HUES64 (cell line): ENCODE results near the gene ST3GAL4.

ENCODE experiments used
- H3K27ac ChIP-seq: 2 replicates; pipeline ENCODE4 v1.7.0; 2013; ENCODE audit warnings: low read depth, low read length, inconsistent platforms
- H3K27me3 ChIP-seq: 2 replicates; pipeline ENCODE4 v1.6.1; 2013; ENCODE audit warnings: mild to moderate bottlenecking, low read length; ENCODE audit not compliant: insufficient read depth
- H3K36me3 ChIP-seq: 2 replicates; pipeline ENCODE4 v1.6.1; 2013; ENCODE audit warnings: mild to moderate bottlenecking, low read length; ENCODE audit not compliant: insufficient read depth
- H3K4me1 ChIP-seq: 2 replicates; pipeline ENCODE4 v1.6.1; 2013; ENCODE audit warnings: mild to moderate bottlenecking, low read length, moderate library complexity; ENCODE audit not compliant: insufficient read depth
- H3K4me3 ChIP-seq: 2 replicates; pipeline ENCODE4 v1.5.1; 2013; ENCODE audit warnings: mild to moderate bottlenecking, low read length, moderate library complexity
- H3K9ac ChIP-seq: 2 replicates; pipeline ENCODE4 v1.6.1; 2013; ENCODE audit warnings: mild to moderate bottlenecking, low read depth, low read length
- H3K9me3 ChIP-seq: 2 replicates; pipeline ENCODE4 v1.6.1; 2013; ENCODE audit warnings: low read depth, low read length; ENCODE audit not compliant: insufficient read depth
- WGBS: fragments of 150-250, 120-280 bp; methylation state at CpG from one replicate; pipeline ENCODE4 v1.1.7; 2013; ENCODE audit warnings: missing lambda C conversion rate; 5-methylcytosine and 5-hydroxymethylcytosine counted together

Gene ST3GAL4

DNA sequence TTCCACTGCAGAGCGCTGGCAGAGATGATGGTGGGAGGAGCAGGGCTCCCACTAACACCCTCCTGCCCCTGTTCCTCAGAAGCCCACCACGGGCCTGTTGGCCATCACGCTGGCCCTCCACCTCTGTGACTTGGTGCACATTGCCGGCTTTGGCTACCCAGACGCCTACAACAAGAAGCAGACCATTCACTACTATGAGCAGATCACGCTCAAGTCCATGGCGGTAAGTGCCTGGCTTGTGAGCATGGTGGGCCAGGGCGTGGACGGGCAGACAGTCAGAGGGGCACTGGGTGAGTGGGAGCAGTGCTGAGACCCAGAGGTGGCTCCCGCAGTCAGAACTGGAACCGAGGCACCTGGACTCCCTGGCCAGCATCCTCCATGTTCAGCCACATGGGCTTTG is 57.9 kb downstream of the ST3GAL4 start:
- WGBS, result 96% methylated on average over 11 of the region's 11 CpGs
- Histone ChIP-seq H3K4me3 (no peak overlapping the region), H3K9ac (no peak overlapping the region), H3K27me3 (peaks cover 5% of the 10 kb centered on the region; the same call in 1 of the 2 replicates), H3K36me3 (peaks cover 11% of the 10 kb centered on the region; the same call in 1 of the 2 replicates), H3K27ac (no peak overlapping the region), H3K9me3 (no peaks in the 10 kb centered on the region), H3K4me1 (no peaks in the 10 kb centered on the region)

DNA sequence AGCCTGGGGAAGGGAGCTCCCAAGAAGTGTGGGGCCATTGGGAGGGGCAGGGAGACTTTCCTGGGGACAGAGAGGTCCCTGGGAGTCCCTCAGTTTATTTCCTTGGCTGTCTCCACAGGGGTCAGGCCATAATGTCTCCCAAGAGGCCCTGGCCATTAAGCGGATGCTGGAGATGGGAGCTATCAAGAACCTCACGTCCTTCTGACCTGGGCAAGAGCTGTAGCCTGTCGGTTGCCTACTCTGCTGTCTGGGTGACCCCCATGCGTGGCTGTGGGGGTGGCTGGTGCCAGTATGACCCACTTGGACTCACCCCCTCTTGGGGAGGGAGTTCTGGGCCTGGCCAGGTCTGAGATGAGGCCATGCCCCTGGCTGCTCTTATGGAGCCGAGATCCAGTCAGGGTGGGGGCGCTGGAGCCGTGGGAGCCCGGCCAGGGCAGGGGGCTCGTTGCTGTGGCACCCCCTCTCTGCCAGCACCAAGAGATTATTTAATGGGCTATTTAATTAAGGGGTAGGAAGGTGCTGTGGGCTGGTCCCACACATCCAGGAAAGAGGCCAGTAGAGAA is 58.4 kb downstream of the ST3GAL4 start:
- Histone ChIP-seq H3K9ac (no peak overlapping the region), H3K4me3 (no peak overlapping the region), H3K27ac (no peak overlapping the region), H3K9me3 (no peaks in the 10 kb centered on the region), H3K36me3 (peaks cover 6% of the 10 kb centered on the region; the same call in 1 of the 2 replicates), H3K4me1 (no peaks in the 10 kb centered on the region), H3K27me3 (peaks cover 5% of the 10 kb centered on the region; the same call in 1 of the 2 replicates)
- whole genome bisulfite sequencing, result 94% methylated on average over 9 of the region's 9 CpGs

GRCh38 chr11:126414615-126415014 is 59.1 kb downstream of the ST3GAL4 start:
- 90% methylated on average over 4 of the region's 5 CpGs for WGBS
- Histone ChIP-seq H3K9ac (no peak overlapping the region), H3K4me3 (no peak overlapping the region), H3K27ac (no peak overlapping the region), H3K36me3 (no peaks in the 10 kb centered on the region), H3K27me3 (peaks cover 5% of the 10 kb centered on the region; the same call in 1 of the 2 replicates), H3K9me3 (no peaks in the 10 kb centered on the region), H3K4me1 (no peaks in the 10 kb centered on the region)

GRCh38 chr11:126415128-126415527 is 59.6 kb downstream of the ST3GAL4 start:
- WGBS, result 84% methylated on average over 7 of the region's 7 CpGs
- H3K27me3 ChIP-seq, result peaks cover 5% of the 10 kb centered on the region; the same call in 1 of the 2 replicates

GRCh38 chr11:126415669-126416420 is 60.4 kb downstream of the ST3GAL4 start:
- Histone ChIP-seq H3K36me3 (no peaks in the 10 kb centered on the region), H3K9me3 (no peaks in the 10 kb centered on the region), H3K27ac (no peak overlapping the region), H3K4me3 (peak overlapping the region; percentile 52; the same call in 1 of the 2 replicates), H3K4me1 (no peaks in the 10 kb centered on the region), H3K9ac (no peak overlapping the region), H3K27me3 (peaks cover 5% of the 10 kb centered on the region; the same call in 1 of the 2 replicates)
- 92% methylated on average over 19 of the region's 19 CpGs for WGBS

More at GRCh38 chr11:126415128-126415527, 59.6 kb downstream of the ST3GAL4 start:
- Histone ChIP-seq H3K36me3 (no peaks in the 10 kb centered on the region), H3K4me3 (no peak overlapping the region), H3K4me1 (no peaks in the 10 kb centered on the region), H3K9me3 (no peaks in the 10 kb centered on the region), H3K9ac (no peak overlapping the region), H3K27ac (no peak overlapping the region)

DNA sequence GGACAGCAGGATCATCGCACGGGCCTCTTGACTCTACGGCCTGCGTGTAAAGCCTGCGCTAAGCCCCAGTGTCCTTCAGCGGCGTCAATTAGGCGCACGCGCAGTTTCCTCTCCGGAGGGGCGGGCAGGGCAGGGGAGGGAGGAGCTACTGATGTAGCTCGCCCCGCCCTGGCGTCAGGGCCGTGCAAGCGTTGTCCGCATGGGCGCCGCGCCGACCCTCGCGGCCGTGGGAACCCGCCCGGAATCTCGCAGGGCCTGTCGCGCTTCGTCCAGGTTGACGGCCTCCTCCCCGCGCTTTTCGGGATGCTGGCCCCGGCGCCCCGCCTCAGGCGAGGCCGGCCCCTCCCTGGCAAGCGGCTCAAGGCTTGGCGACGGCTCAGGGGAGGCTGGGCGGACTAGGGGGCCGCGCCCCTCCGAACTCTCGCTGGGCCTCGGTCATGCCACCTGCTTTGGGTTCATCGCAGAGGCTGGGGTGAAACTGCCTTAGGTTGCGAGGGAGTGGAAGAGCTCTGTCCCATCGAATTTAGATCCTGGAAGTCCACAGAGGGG is 61.1 kb downstream of the ST3GAL4 start:
- no peaks in the 10 kb centered on the region for H3K4me1 ChIP-seq
- H3K9ac ChIP-seq, result peak overlapping the region; percentile 43; the same call in 1 of the 2 replicates
- no peaks in the 10 kb centered on the region for H3K36me3 ChIP-seq
- 22% methylated on average over 52 of the region's 52 CpGs for WGBS
- no peaks in the 10 kb centered on the region for H3K9me3 ChIP-seq
- H3K4me3 ChIP-seq, result peak overlapping the region; percentile 52
- no peak overlapping the region for H3K27ac ChIP-seq
- peaks cover 5% of the 10 kb centered on the region; the same call in 1 of the 2 replicates for H3K27me3 ChIP-seq

- Histone ChIP-seq H3K9me3 (no peaks in the 10 kb centered on the region), H3K4me3 (peak overlapping the region; percentile 52), H3K9ac (no peak overlapping the region), H3K4me1 (no peaks in the 10 kb centered on the region), H3K27me3 (peaks cover 5% of the 10 kb centered on the region; the same call in 1 of the 2 replicates), H3K27ac (no peak overlapping the region), H3K36me3 (no peaks in the 10 kb centered on the region)
- 94% methylated on average over 12 of the region's 12 CpGs for WGBS
Observed at GRCh38 chr11:126417091-126417862, 61.8 kb downstream of the ST3GAL4 start.

GRCh38 chr11:126418887-126419286 is 63.4 kb downstream of the ST3GAL4 start:
- H3K27me3 ChIP-seq, result peaks cover 5% of the 10 kb centered on the region; the same call in 1 of the 2 replicates
- no peak overlapping the region for H3K9ac ChIP-seq
- H3K4me3 ChIP-seq, result no peak overlapping the region
- H3K4me1 ChIP-seq, result no peaks in the 10 kb centered on the region
- H3K36me3 ChIP-seq, result no peaks in the 10 kb centered on the region
- no peaks in the 10 kb centered on the region for H3K9me3 ChIP-seq
- no peak overlapping the region for H3K27ac ChIP-seq
- 29% methylated on average over 1 of the region's 1 CpG for WGBS

DNA sequence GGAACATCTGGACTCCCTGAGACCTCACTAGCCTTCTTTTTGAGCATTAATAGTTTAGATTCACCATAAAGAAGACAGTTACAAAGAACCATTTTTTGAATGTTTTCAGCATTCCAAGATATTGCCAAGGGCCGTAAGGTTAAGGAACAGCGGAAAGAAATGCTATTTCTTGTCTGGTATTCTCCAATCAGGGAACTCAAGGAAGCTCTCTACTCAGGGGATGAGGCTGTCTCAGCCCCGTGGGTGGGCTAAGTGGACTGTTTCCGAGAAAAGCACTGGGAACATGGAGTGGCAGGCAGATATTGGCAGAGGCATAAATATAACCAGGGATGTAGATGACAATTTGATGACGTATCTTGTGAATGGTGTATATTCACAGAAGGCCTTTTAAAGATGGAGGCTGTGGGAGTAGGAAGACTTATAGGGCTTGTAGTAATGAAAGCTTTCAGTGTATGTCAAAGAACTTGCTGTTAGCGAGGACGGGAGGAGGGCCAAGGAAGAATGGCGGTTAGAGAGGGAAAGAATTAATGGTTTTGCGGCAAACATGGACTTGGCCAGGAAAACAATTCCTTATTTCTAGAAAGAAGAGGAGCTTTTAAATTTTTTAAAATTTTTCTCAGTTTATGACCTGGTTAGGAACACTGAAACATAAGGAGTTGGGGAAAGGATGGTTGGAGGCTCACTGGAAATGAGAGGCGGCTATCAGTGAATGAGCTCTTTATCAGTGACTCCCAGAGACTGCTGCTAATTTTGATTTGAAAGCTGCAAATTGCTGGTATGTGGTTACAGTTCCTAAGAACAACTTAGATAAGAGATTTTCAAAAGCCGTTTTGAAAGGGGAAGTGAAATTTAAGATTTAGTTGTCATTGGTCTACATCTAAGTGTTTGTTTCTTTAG is 64.6 kb downstream of the ST3GAL4 start:
- H3K27ac ChIP-seq, result no peak overlapping the region
- H3K27me3 ChIP-seq, result peaks cover 5% of the 10 kb centered on the region; the same call in 1 of the 2 replicates
- no peaks in the 10 kb centered on the region for H3K9me3 ChIP-seq
- 92% methylated on average over 11 of the region's 11 CpGs for WGBS
- no peaks in the 10 kb centered on the region for H3K4me1 ChIP-seq
- H3K36me3 ChIP-seq, result no peaks in the 10 kb centered on the region
- no peak overlapping the region for H3K4me3 ChIP-seq
- H3K9ac ChIP-seq, result no peak overlapping the region

DNA sequence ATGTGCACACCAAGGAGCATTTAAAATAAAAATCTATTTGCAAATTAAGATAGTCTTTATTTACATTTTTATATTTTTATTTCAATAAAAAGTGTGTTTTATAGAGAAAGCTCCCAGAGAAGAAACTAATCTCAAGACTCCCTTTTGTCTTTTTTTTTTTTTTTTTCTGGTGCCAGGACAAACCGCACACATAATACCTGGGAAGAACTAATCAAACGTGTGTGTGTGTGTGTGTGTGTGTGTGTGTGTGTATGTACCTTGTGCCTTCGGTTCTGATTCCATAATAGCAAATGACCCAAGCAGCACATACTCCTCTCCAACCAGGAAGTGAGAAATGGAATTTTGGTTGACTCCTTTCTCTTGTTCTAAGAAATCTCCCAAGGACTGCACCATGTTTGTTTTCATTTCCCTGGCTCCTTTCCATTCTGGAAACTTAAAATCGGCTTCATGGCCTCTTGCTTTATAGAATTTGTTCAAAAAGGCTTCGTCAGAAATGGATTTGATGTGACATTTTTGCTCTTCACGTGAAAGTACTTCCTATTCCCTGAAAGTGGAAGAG is 65.3 kb downstream of the ST3GAL4 start:
- Histone ChIP-seq H3K36me3 (no peaks in the 10 kb centered on the region), H3K4me3 (no peak overlapping the region), H3K27me3 (peaks cover 5% of the 10 kb centered on the region; the same call in 1 of the 2 replicates), H3K9me3 (no peaks in the 10 kb centered on the region), H3K9ac (no peak overlapping the region), H3K27ac (no peak overlapping the region), H3K4me1 (no peaks in the 10 kb centered on the region)
- WGBS, result 92% methylated on average over 3 of the region's 6 CpGs
